ENCODE results near the gene ROBO3.

The ROBO3 gene

GRCh38 chr11:124875943-124876817, 10.9 kb downstream of the ROBO3 start:
- H2BK12ac ChIP-seq (ENCODE audit: low read length) = no peak overlapping the region
- H3K14ac ChIP-seq (ENCODE audit: low read length) = peak overlapping the region; percentile 62
- no CpG with 5 or more reads among the region's 69 CpGs for WGBS (ENCODE audit: extremely low coverage, insufficient coverage, insufficient read length)
- H3K4me2 ChIP-seq (ENCODE audit: low read length) = peak overlapping the region; percentile 82
- peaks cover 17% of the 10 kb centered on the region for H3K27me3 ChIP-seq (ENCODE audit: insufficient read depth, low read length)
- H3K4ac ChIP-seq (ENCODE audit: low read depth, low read length) = no peak overlapping the region
- peak overlapping the region; percentile 41 for H4K91ac ChIP-seq (ENCODE audit: low read depth, low read length)
- peak overlapping the region; percentile 54 for H3K9ac ChIP-seq (ENCODE audit: low read length)
- H3K23ac ChIP-seq (ENCODE audit: low read length) = no peak overlapping the region
- H2AK5ac ChIP-seq (ENCODE audit: low read length) = no peak overlapping the region
- DNase-seq = peak; percentile 74 to 85
- H3K18ac ChIP-seq (ENCODE audit: low read length) = peak overlapping the region; percentile 51
- H3K27ac ChIP-seq (ENCODE audit: low read depth, low read length) = no peak overlapping the region
- H3K4me1 ChIP-seq (ENCODE audit: control insufficient read depth in 1 of 2, insufficient read depth in 2 of 2, low read length in 2 of 2) = peaks cover 0 to 5% of the 10 kb centered on the region in 2 experiments
- H2AFZ ChIP-seq (ENCODE audit: insufficient read depth, low read length, poor library complexity) = peak overlapping the region; percentile 82
- H3K79me2 ChIP-seq (ENCODE audit: control insufficient read depth, insufficient read depth, low read length, poor library complexity) = peaks cover 2% of the 10 kb centered on the region
- H2BK5ac ChIP-seq (ENCODE audit: low read depth, low read length, poor library complexity) = no peak overlapping the region
- peaks cover 3% of the 10 kb centered on the region for H3K9me3 ChIP-seq (ENCODE audit: insufficient read depth, low read depth, low read length)
- H4K8ac ChIP-seq (ENCODE audit: low read depth, low read length) = peak overlapping the region; percentile 57
- H4K12ac ChIP-seq (ENCODE audit: low read depth, low read length) = peak overlapping the region; percentile 84
- H2BK120ac ChIP-seq (ENCODE audit: insufficient read depth, low read length, poor library complexity) = peak overlapping the region; percentile 23
- peak overlapping the region; percentile 76 for H3K4me3 ChIP-seq (ENCODE audit: low read depth, low read length)
- H3K79me1 ChIP-seq (ENCODE audit: low read length) = peaks cover 2% of the 10 kb centered on the region
- no peaks in the 10 kb centered on the region for H3K36me3 ChIP-seq (ENCODE audit: control insufficient read depth in 1 of 2, insufficient read depth in 2 of 2, low read length in 2 of 2)

- no CpG with 5 or more reads among the region's 30 CpGs for WGBS (ENCODE audit: extremely low coverage, insufficient coverage, insufficient read length)
Observed at GRCh38 chr11:124876818-124877630, 11.8 kb downstream of the ROBO3 start.

GRCh38 chr11:124877631-124877909, 12.3 kb downstream of the ROBO3 start:
- H3K4ac ChIP-seq (ENCODE audit: low read depth, low read length) = no peak overlapping the region
- H2BK12ac ChIP-seq (ENCODE audit: low read length) = no peak overlapping the region
- peaks cover 17% of the 10 kb centered on the region for H3K27me3 ChIP-seq (ENCODE audit: insufficient read depth, low read length)
- H3K36me3 ChIP-seq (ENCODE audit: control insufficient read depth in 1 of 2, insufficient read depth in 2 of 2, low read length in 2 of 2) = no peaks in the 10 kb centered on the region
- H3K23ac ChIP-seq (ENCODE audit: low read length) = no peak overlapping the region
- WGBS (ENCODE audit: extremely low coverage, insufficient coverage, insufficient read length) = no CpG with 5 or more reads among the region's 10 CpGs
- H2AK5ac ChIP-seq (ENCODE audit: low read length) = no peak overlapping the region
- H3K79me2 ChIP-seq (ENCODE audit: control insufficient read depth, insufficient read depth, low read length, poor library complexity) = peaks cover 2% of the 10 kb centered on the region
- no peak overlapping the region for H3K14ac ChIP-seq (ENCODE audit: low read length)
- no peak overlapping the region for H4K12ac ChIP-seq (ENCODE audit: low read depth, low read length)
- no peak overlapping the region for H2BK5ac ChIP-seq (ENCODE audit: low read depth, low read length, poor library complexity)
- no peak overlapping the region for H2BK120ac ChIP-seq (ENCODE audit: insufficient read depth, low read length, poor library complexity)
- no peak overlapping the region for H3K9ac ChIP-seq (ENCODE audit: low read length)
- no peak overlapping the region for H4K8ac ChIP-seq (ENCODE audit: low read depth, low read length)
- no peak for DNase-seq
- peaks cover 2% of the 10 kb centered on the region for H3K79me1 ChIP-seq (ENCODE audit: low read length)
- H4K91ac ChIP-seq (ENCODE audit: low read depth, low read length) = no peak overlapping the region
- no peak overlapping the region for H2AFZ ChIP-seq (ENCODE audit: insufficient read depth, low read length, poor library complexity)
- no peak overlapping the region for H3K18ac ChIP-seq (ENCODE audit: low read length)
- no peak overlapping the region for H3K4me3 ChIP-seq (ENCODE audit: low read depth, low read length)
- H3K27ac ChIP-seq (ENCODE audit: low read depth, low read length) = no peak overlapping the region
- H3K4me1 ChIP-seq (ENCODE audit: control insufficient read depth in 1 of 2, insufficient read depth in 2 of 2, low read length in 2 of 2) = peaks cover 0 to 5% of the 10 kb centered on the region in 2 experiments
- H3K4me2 ChIP-seq (ENCODE audit: low read length) = no peak overlapping the region
- H3K9me3 ChIP-seq (ENCODE audit: insufficient read depth, low read depth, low read length) = peaks cover 3% of the 10 kb centered on the region

More at GRCh38 chr11:124876818-124877630, 11.8 kb downstream of the ROBO3 start:
- no peak overlapping the region for H4K91ac ChIP-seq (ENCODE audit: low read depth, low read length)
- H2BK120ac ChIP-seq (ENCODE audit: insufficient read depth, low read length, poor library complexity) = no peak overlapping the region
- peaks cover 0 to 5% of the 10 kb centered on the region in 2 experiments for H3K4me1 ChIP-seq (ENCODE audit: control insufficient read depth in 1 of 2, insufficient read depth in 2 of 2, low read length in 2 of 2)
- no peak overlapping the region for H2BK12ac ChIP-seq (ENCODE audit: low read length)
- no peak overlapping the region for H3K18ac ChIP-seq (ENCODE audit: low read length)
- no peak overlapping the region for H3K14ac ChIP-seq (ENCODE audit: low read length)
- H3K79me1 ChIP-seq (ENCODE audit: low read length) = peaks cover 2% of the 10 kb centered on the region
- H2BK5ac ChIP-seq (ENCODE audit: low read depth, low read length, poor library complexity) = no peak overlapping the region
- H3K9me3 ChIP-seq (ENCODE audit: insufficient read depth, low read depth, low read length) = peaks cover 3% of the 10 kb centered on the region
- peaks cover 17% of the 10 kb centered on the region for H3K27me3 ChIP-seq (ENCODE audit: insufficient read depth, low read length)
- peaks cover 2% of the 10 kb centered on the region for H3K79me2 ChIP-seq (ENCODE audit: control insufficient read depth, insufficient read depth, low read length, poor library complexity)
- peak overlapping the region; percentile 22 for H4K8ac ChIP-seq (ENCODE audit: low read depth, low read length)
- H2AK5ac ChIP-seq (ENCODE audit: low read length) = no peak overlapping the region
- H3K4me3 ChIP-seq (ENCODE audit: low read depth, low read length) = peak overlapping the region; percentile 76
- no peak overlapping the region for H4K12ac ChIP-seq (ENCODE audit: low read depth, low read length)
- no peak overlapping the region for H3K27ac ChIP-seq (ENCODE audit: low read depth, low read length)
- H3K9ac ChIP-seq (ENCODE audit: low read length) = no peak overlapping the region
- H3K4me2 ChIP-seq (ENCODE audit: low read length) = peak overlapping the region; percentile 82
- peak overlapping the region; percentile 28 for H2AFZ ChIP-seq (ENCODE audit: insufficient read depth, low read length, poor library complexity)
- H3K23ac ChIP-seq (ENCODE audit: low read length) = no peak overlapping the region
- DNase-seq = no peak
- H3K4ac ChIP-seq (ENCODE audit: low read depth, low read length) = no peak overlapping the region
- no peaks in the 10 kb centered on the region for H3K36me3 ChIP-seq (ENCODE audit: control insufficient read depth in 1 of 2, insufficient read depth in 2 of 2, low read length in 2 of 2)

DNA sequence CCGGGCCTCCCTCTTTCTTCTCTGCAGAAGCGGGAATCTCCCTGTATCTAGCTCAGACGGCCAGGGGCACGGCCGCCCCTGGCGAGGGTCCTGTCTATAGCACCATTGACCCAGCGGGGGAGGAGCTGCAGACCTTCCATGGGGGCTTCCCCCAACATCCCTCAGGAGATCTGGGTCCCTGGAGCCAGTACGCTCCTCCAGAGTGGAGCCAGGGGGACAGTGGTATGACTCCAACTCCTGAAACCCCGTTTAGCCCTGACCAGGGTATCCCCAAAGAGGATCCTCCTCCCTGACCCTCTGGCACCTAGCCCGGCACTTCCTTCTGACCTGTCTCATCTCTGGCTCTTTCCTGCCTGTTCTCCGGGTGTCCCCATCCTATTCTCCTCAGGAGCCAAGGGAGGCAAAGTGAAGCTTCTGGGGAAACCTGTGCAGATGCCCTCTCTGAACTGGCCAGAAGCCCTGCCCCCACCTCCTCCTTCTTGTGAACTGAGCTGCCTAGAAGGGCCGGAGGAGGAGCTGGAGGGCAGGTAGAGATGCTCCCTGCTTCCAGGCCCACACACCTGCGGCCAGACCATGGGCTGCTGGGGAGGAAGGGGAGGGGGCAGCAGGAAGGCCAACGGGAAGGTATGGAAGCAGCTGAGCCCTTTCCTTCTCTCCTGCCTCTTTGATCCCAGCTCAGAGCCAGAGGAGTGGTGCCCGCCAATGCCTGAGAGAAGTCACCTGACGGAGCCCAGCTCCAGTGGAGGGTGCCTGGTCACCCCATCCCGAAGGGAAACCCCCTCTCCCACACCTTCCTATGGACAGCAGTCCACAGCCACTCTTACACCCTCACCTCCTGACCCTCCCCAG, 12.9 kb downstream of the ROBO3 start:
- no peak for DNase-seq
- Histone ChIP-seq H3K27me3 (ENCODE audit: insufficient read depth, low read length) (peaks cover 12% of the 10 kb centered on the region), H3K4me2 (ENCODE audit: low read length) (no peak overlapping the region), H2BK120ac (ENCODE audit: insufficient read depth, low read length, poor library complexity) (no peak overlapping the region), H2BK12ac (ENCODE audit: low read length) (no peak overlapping the region), H2AK5ac (ENCODE audit: low read length) (no peak overlapping the region), H3K4ac (ENCODE audit: low read depth, low read length) (no peak overlapping the region), H4K91ac (ENCODE audit: low read depth, low read length) (no peak overlapping the region), H3K9me3 (ENCODE audit: insufficient read depth, low read depth, low read length) (peaks cover 3% of the 10 kb centered on the region), H2BK5ac (ENCODE audit: low read depth, low read length, poor library complexity) (no peak overlapping the region), H3K18ac (ENCODE audit: low read length) (no peak overlapping the region), H3K4me3 (ENCODE audit: low read depth, low read length) (no peak overlapping the region), H3K27ac (ENCODE audit: low read depth, low read length) (no peak overlapping the region), H3K4me1 (ENCODE audit: control insufficient read depth in 1 of 2, insufficient read depth in 2 of 2, low read length in 2 of 2) (peaks cover 0 to 6% of the 10 kb centered on the region in 2 experiments), H3K36me3 (ENCODE audit: control insufficient read depth in 1 of 2, insufficient read depth in 2 of 2, low read length in 2 of 2) (no peaks in the 10 kb centered on the region), H4K12ac (ENCODE audit: low read depth, low read length) (no peak overlapping the region), H4K8ac (ENCODE audit: low read depth, low read length) (no peak overlapping the region), H3K23ac (ENCODE audit: low read length) (no peak overlapping the region), H3K79me1 (ENCODE audit: low read length) (peaks cover 2% of the 10 kb centered on the region), H3K14ac (ENCODE audit: low read length) (no peak overlapping the region), H2AFZ (ENCODE audit: insufficient read depth, low read length, poor library complexity) (no peak overlapping the region), H3K79me2 (ENCODE audit: control insufficient read depth, insufficient read depth, low read length, poor library complexity) (peaks cover 2% of the 10 kb centered on the region), H3K9ac (ENCODE audit: low read length) (no peak overlapping the region)
- no CpG with 5 or more reads among the region's 17 CpGs for WGBS (ENCODE audit: extremely low coverage, insufficient coverage, insufficient read length)
